Heart right ventricle (tissue), 16 donors: Measurements from ENCODE around the gene HOTAIR. TPM values are rescaled to one million over a fixed set of nuclear protein-coding genes. Genes with fewer than 3 reads are reported as not detected.

Source experiments
- ATAC-seq, 8 donors: fragments of 200-7000 bp; cut with Tn5 transposase; one replicate each; pipeline ENCODE4 v1.9.1; 2020; ENCODE audit warnings: mild to moderate bottlenecking in 8 of 8, moderate library complexity in 8 of 8, moderate number of reproducible peaks in 1 of 8
- DNase-seq, 2 donors: peaks; one replicate each; pipeline ENCODE4 v3.0.0-alpha.2; 2020
- H3K27ac ChIP-seq, 10 donors: fragments of 200-600 bp; sonication (generic) in 2 of 10; one replicate each; pipeline versions ENCODE4 v1.5.0 to v1.8.0; 2020 to 2022; ENCODE audit warnings: mild to moderate bottlenecking in 3 of 10
- H3K27me3 ChIP-seq, 7 donors: fragments of 200-600 bp; one replicate each; pipeline ENCODE4 v1.8.0; 2021 to 2022; ENCODE audit warnings: mild to moderate bottlenecking in 2 of 7
- H3K36me3 ChIP-seq, 9 donors: fragments of 200-600 bp; sonication (generic) in 1 of 9; one replicate each; pipeline versions ENCODE4 v1.5.0 to v1.8.0; 2020 to 2022; ENCODE audit warnings: mild to moderate bottlenecking in 2 of 9
- H3K4me1 ChIP-seq, 9 donors: fragments of 200-600 bp; sonication (generic) in 1 of 9; one replicate each; pipeline versions ENCODE4 v1.5.0 to v1.8.0; 2020 to 2022; ENCODE audit warnings: mild to moderate bottlenecking in 4 of 9
- H3K4me3 ChIP-seq, 10 donors: fragments of 200-600 bp; sonication (generic) in 2 of 10; one replicate each; pipeline versions ENCODE4 v1.5.0 to v1.8.0; 2020 to 2022; ENCODE audit warnings: mild to moderate bottlenecking in 7 of 10, moderate library complexity in 2 of 10
- H3K9me3 ChIP-seq, 11 donors: fragments of 200-600 bp in 10 of 11; sonication (generic) in 2 of 11; one replicate each; pipeline versions ENCODE4 v1.5.0 to v1.8.0; 2013 to 2022; ENCODE audit warnings: mild to moderate bottlenecking in 2 of 11, control low read depth in 1 of 11, moderate library complexity in 1 of 11
- WGBS, 2 donors: extraction: QIAGEN DNeasy Blood & Tissue Kit; methylation state at CpG; one replicate each; pipeline ENCODE4 v1.1.7; 2013; ENCODE audit warnings: inconsistent platforms in 1 of 2; 5-methylcytosine and 5-hydroxymethylcytosine counted together
- intact Hi-C, 10 donors: fragments of 100-400 bp; cut with DNase I; formaldehyde crosslinking; loops; one replicate each; pipeline versions ENCODE4 v1.11.1 to v1.14.2; 2022
- polyA plus RNA-seq, 2 donors: library from polyadenylated mRNA; stranded (reverse); fragments of 200-250 nt; gene quantifications; one replicate each; pipeline ENCODE4 v1.2.3, GENCODE V29; 2013
- total RNA-seq, 10 donors: library from RNA; stranded (reverse); fragmentation: NEBNext Ultra II Directional in 3 of 10; extraction: Animal tissue kit (Norgen Biotek cat#: 25700) in 3 of 10; gene quantifications; one replicate each; pipeline versions ENCODE4 v1.2.1 to v1.2.4, GENCODE V29; 2021 to 2023
- TF ChIP-seq, protein P1 (sequence below), 9 donors: fragments of 200-600 bp; sonication (generic) in 2 of 9; IDR thresholded peaks; one replicate each; pipeline versions ENCODE4 v1.5.0 to v1.8.0; 2021 to 2022; ENCODE audit warnings: antibody characterized with exemption in 9 of 9, mild to moderate bottlenecking in 5 of 9, moderate library complexity in 1 of 9
- donor health status: Arrhythmogenic right ventricular cardiomyopathy.
- donor health status: ischemic (EF 13 %, LVEDD 7.1; RV severe dilation, severe dysfunction).
- donor health status: healthy with polysubstance abuse.
- donor health status: DM: no; HTN: yes; CAD: no.
- donor health status: DM: no; HTN: no; CAD: no.
- donor health status: ischemic (EF 25% LVEDD 6.9; RV normal size, moderate dysfunction).
- donor health status: ischemic (EF 25% LVEDD 5.7; RV mildly dilated, moderate dysfunction).
- donor health status: healthy.
- donor health status: DM: yes; HTN: yes; CAD: no.
- donor health status: Ischemic cardiomyopathy.
- donor health status: ischemic (EF 35%, LVEDD 5.7; RV mildly dilated, moderate dysfunction).
- donor health status: nonischemic (EF 11% LVEDD 7.7; RV severe dilation, severe dysfunction).
- donor health status: DM: yes; HTN: yes; CAD: no.
- donor health status: PGD.
- donor health status: ischemic (EF 29% LVEDD 5.4; RV normal size, mild dysfunction).
- donor health status: nonischemic (EF 23%, LVEDD 6.1; RV moderate dilation, normal function).

Gene HOTAIR
- total and polyA plus RNA-seq, 12 donors, result not detected

DNA sequence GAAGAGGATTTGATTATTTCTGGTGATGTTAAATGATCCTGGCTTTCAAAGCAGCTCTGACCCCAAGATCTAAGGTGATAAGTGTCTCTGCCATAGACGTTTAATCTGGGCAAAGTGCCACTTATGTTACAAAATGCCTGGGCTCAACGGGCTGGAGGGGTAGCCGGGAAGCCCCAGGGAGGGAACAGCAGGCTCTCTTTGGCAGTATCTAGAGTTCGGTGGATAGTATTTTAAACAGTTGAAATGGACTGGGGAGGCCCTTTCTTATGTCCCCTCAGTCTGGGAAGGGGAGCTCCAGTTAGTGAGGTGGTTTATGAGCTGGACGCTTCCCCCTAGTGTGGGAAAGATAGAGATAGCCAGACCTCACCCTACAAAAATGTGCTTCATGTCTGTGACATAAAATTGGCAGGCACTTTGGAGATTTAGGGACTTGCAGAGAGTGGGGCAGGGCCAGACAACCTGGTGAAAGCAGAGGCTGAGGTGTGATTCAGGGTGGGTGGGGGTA, 7.3 kb downstream of the HOTAIR start:
- WGBS, 2 donors, result 11 to 15% methylated on average over 5 of the region's 5 CpGs
- Histone ChIP-seq H3K4me3 (no peak overlapping the region), H3K27ac (no peak overlapping the region), H3K27me3 (peaks cover 62 to 100% (median 100%) of the 10 kb centered on the region in 7 donors), H3K9me3 (no peaks in the 10 kb centered on the region), H3K4me1 (peaks cover 0 to 17% (median 4%) of the 10 kb centered on the region in 9 donors), H3K36me3 (no peaks in the 10 kb centered on the region)
- intact Hi-C loops, result no loop called here
- TF ChIP-seq, protein P1, sequence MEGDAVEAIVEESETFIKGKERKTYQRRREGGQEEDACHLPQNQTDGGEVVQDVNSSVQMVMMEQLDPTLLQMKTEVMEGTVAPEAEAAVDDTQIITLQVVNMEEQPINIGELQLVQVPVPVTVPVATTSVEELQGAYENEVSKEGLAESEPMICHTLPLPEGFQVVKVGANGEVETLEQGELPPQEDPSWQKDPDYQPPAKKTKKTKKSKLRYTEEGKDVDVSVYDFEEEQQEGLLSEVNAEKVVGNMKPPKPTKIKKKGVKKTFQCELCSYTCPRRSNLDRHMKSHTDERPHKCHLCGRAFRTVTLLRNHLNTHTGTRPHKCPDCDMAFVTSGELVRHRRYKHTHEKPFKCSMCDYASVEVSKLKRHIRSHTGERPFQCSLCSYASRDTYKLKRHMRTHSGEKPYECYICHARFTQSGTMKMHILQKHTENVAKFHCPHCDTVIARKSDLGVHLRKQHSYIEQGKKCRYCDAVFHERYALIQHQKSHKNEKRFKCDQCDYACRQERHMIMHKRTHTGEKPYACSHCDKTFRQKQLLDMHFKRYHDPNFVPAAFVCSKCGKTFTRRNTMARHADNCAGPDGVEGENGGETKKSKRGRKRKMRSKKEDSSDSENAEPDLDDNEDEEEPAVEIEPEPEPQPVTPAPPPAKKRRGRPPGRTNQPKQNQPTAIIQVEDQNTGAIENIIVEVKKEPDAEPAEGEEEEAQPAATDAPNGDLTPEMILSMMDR (IDR thresholded peaks at IDR 0.05), result no peak
- ATAC-seq (no peak), DNase-seq (no peak)

DNA sequence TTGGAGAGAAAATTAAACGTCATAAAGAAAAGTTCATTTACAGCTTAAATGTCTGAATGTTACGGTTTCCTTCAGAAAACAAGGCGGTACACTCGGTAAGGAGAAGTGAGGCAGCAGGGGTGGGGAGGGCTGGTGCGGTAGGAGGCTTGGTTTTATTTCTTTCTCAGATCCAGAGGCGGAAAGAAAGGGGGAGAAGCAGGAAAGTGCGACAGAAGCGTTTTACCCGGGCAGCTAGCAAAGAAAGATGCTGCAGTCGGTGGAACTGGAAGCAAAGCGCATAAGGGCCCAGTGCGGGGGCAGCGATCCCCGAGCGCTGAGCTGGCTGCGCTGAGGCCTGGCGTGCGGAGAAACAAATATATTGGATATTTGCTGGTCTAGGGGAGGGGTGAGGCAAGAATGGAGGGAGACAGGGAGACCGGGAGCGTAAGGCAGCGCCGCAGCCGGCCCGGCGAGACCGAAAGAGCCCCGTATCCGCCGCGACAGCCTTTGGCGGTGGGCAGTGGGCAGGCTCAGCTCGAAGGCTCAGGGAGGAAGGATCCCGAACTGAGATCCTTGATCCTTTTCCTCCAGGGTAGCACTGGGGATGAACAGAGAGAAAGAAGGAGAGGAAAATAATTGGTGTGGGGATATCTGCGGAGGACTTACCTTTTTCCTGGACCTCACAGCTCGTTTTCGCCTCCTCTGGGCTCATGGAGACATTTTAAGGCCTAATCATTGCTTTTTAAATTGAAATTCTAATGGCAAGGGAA, 8.2 kb downstream of the HOTAIR start:
- Histone ChIP-seq H3K4me3 (no peak overlapping the region), H3K4me1 (peaks cover 0 to 17% (median 4%) of the 10 kb centered on the region in 9 donors), H3K27me3 (peaks cover 61 to 100% (median 100%) of the 10 kb centered on the region in 7 donors), H3K36me3 (no peaks in the 10 kb centered on the region), H3K27ac (no peak overlapping the region), H3K9me3 (no peaks in the 10 kb centered on the region)
- WGBS, 2 donors, result 6 to 7% methylated on average over 36 of the region's 36 CpGs
- no peak for ATAC-seq
- TF ChIP-seq, protein P1 (IDR thresholded peaks at IDR 0.05), result no peak
- intact Hi-C loops, result no loop called here
- no peak for DNase-seq

DNA sequence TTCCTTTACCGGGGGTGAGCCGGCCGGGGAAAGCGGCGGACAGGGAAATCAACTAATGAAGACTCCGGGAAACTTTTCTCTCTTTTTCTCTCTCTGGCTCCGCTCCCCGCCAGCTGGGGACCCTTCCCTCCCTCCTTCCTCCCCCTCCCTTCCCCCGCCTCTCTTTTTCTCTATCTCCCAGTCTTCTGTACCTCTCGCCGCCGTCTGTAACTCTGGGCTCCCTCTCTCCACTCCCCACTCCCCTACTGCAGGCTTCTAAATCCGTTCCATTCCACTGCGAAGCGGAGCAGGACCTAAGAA, 8.7 kb downstream of the HOTAIR start:
- H3K9me3 ChIP-seq, result no peaks in the 10 kb centered on the region
- H3K36me3 ChIP-seq, result no peaks in the 10 kb centered on the region
- H3K27me3 ChIP-seq, result peaks cover 65 to 100% (median 100%) of the 10 kb centered on the region in 7 donors
- H3K27ac ChIP-seq, result no peak overlapping the region
- DNase-seq (no peak), ATAC-seq (no peak)
- intact Hi-C loops, result no loop called here
- TF ChIP-seq, protein P1 (IDR thresholded peaks at IDR 0.05), result no peak
- H3K4me1 ChIP-seq, result peaks cover 0 to 19% (median 4%) of the 10 kb centered on the region in 9 donors
- 3 to 4% methylated on average over 14 to 15 of the region's 15 CpGs for WGBS, 2 donors
- no peak overlapping the region for H3K4me3 ChIP-seq

DNA sequence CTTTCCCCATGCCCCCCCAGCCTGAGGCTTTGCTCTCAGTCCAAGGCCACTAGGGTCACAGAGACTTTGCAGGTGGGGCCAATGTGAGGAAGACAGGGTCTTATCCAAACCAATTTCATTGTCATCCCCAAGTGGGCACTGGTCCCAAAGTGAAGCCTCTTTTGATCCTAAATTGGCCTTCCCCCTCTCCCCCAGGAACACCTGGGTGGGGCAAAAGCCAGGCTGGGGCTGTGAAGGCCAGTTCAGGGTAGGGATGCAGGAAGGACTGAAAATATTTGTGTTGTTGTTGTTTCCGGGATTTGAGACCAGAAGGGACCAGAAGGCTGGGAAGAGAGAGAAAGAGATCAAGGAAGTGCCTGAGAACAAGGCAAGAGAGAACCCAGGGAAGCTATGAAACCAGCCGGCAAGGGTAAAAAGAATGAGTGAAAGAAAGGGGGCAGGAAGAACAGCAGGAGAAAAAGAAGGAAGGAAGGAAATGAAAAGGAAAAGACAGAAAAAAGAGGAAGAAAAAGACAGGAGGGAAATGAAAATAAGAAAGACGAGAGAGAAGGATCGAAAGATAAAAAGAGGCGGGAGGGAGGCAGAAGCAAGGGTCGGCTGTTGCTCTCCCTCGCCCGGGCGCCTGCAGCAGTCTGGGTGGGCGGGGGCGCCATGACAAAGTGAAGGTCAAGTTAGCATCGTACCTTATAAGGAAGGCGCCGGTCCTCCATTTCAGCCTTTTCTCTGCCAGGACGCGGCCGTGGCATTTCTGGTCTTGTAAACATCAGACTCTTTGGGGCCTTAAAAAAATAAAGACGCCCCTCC, 9.3 kb downstream of the HOTAIR start:
- DNase-seq (no peak), ATAC-seq (no peak)
- TF ChIP-seq, protein P1 (IDR thresholded peaks at IDR 0.05), result no peak
- Histone ChIP-seq H3K4me3 (no peak overlapping the region), H3K9me3 (no peaks in the 10 kb centered on the region), H3K27me3 (peaks cover 66 to 100% (median 100%) of the 10 kb centered on the region in 7 donors), H3K4me1 (peaks cover 0 to 22% (median 4%) of the 10 kb centered on the region in 9 donors), H3K36me3 (no peaks in the 10 kb centered on the region), H3K27ac (no peak overlapping the region)
- intact Hi-C loops, result no loop called here
- WGBS, 2 donors, result 1 to 3% methylated on average over 18 of the region's 18 CpGs
